A549 (cell line): Measurements from ENCODE around the gene INSYN2B.

ENCODE experiments used
- BCL3 ChIP-seq: fragments of >200 bp; sonication (Bioruptor Twin); formaldehyde crosslinking; IDR thresholded peaks from 3 replicates; pipeline ENCODE4 v1.6.1; 2016
- CHD4 ChIP-seq: fragments of 200-600 bp; sonication (generic); IDR thresholded peaks from 2 replicates; pipeline ENCODE4 v1.6.1; 2016; ENCODE audit warnings: antibody characterized with exemption, mild to moderate bottlenecking, borderline replicate concordance
- CTCF ChIP-seq: fragments of >200 bp; sonication (Bioruptor Twin); formaldehyde crosslinking; IDR thresholded peaks from 3 replicates; pipeline ENCODE4 v1.5.1; 2016
- EP300 ChIP-seq, 2 experiments: fragments of >200 bp; sonication (Bioruptor Twin); formaldehyde crosslinking; IDR thresholded peaks; 2 replicates in 1 of 2; 3 replicates in 1 of 2; pipeline ENCODE4 v1.6.1; 2016 to 2017
- GATA3 ChIP-seq: IDR thresholded peaks from 2 replicates; pipeline ENCODE4 v1.6.1; 2012; ENCODE audit warnings: borderline replicate concordance
- HOXB13 ChIP-seq: fragments of 250-450 bp; sonication (Bioruptor Pico); IDR thresholded peaks from 2 replicates; pipeline ENCODE4 v1.5.0; 2020; ENCODE audit warnings: low read depth, mild to moderate bottlenecking, moderate library complexity
- KDM5A ChIP-seq: fragments of 200-600 bp; sonication (generic); IDR thresholded peaks from 2 replicates; pipeline ENCODE4 v1.6.1; 2016; ENCODE audit warnings: antibody characterized with exemption, mild to moderate bottlenecking
- POLR2A ChIP-seq: IDR thresholded peaks from 2 replicates; pipeline ENCODE4 v1.6.1; 2012; ENCODE audit warnings: mild to moderate bottlenecking, low read length
- RAD21 ChIP-seq, 2 experiments: fragments of >200 bp in 1 of 2; sonication (Bioruptor Twin) in 1 of 2; formaldehyde crosslinking in 1 of 2; IDR thresholded peaks in 1 of 2; conservative IDR thresholded peaks in 1 of 2; 2 replicates in 1 of 2; 3 replicates in 1 of 2; pipeline ENCODE4 v1.6.1; 2012 to 2018; ENCODE audit warnings: inconsistent platforms in 1 of 2
- RCOR1 ChIP-seq: fragments of 150-350 bp; IDR thresholded peaks from 2 replicates; pipeline ENCODE4 v1.6.1; 2014; ENCODE audit warnings: antibody characterized with exemption, low read length, low read depth

- no peak for TF ChIP-seq POLR2A
- no peak for TF ChIP-seq RAD21 (conservative IDR thresholded peaks at IDR 0.05 in 1 of 2, IDR thresholded peaks at IDR 0.05 in 1 of 2)
- no peak for TF ChIP-seq RCOR1
- TF ChIP-seq KDM5A, result no peak
- TF ChIP-seq GATA3, result no peak
- no peak for TF ChIP-seq HOXB13 (CRISPR knock-in tag)
- no peak for TF ChIP-seq EP300 (IDR thresholded peaks at IDR 0.05)
- TF ChIP-seq CTCF, result no peak
- no peak for TF ChIP-seq BCL3
- no peak for TF ChIP-seq CHD4
Measured at GRCh38 chr5:169978714-169979113, 1.6 kb downstream of the INSYN2B start.
